SKM-1 treated with dmso at 0.1 percent for 144 hours (cell line): Measurements from ENCODE around the gene PTPRO.
A peak's percentile ranks its signal among the peaks of the same experiment; 100 is the strongest.

Experiments
- DNase-seq: peaks from one replicate; lab custom pipeline; 2025; ENCODE audit not compliant: unreplicated experiment; lab: John Stamatoyannopoulos, UW

The PTPRO gene

GRCh38 chr12:15522574-15523187, 200.4 kb downstream of the PTPRO start:
- DNase-seq, result no peak

- no peak for DNase-seq
Observed at GRCh38 chr12:15525441-15525840, 203.1 kb downstream of the PTPRO start.

- no peak for DNase-seq
Observed at GRCh38 chr12:15526033-15526432, 203.7 kb downstream of the PTPRO start.

- no peak for DNase-seq
Observed at GRCh38 chr12:15527201-15528080, 205.1 kb downstream of the PTPRO start.

- no peak for DNase-seq
Observed at GRCh38 chr12:15528666-15529065, 206.4 kb downstream of the PTPRO start.

GRCh38 chr12:15530361-15530760, 208.1 kb downstream of the PTPRO start:
- no peak for DNase-seq

GRCh38 chr12:15532364-15532977, 210.2 kb downstream of the PTPRO start:
- DNase-seq, result peak; percentile 14

- DNase-seq, result peak; percentile 19
Observed at GRCh38 chr12:15534322-15534721, 212.0 kb downstream of the PTPRO start.

- DNase-seq, result peak; percentile 25
Observed at GRCh38 chr12:15534874-15535273, 212.6 kb downstream of the PTPRO start.

GRCh38 chr12:15535352-15535781, 213.1 kb downstream of the PTPRO start:
- DNase-seq, result no peak

GRCh38 chr12:15536446-15536845, 214.1 kb downstream of the PTPRO start:
- no peak for DNase-seq

- DNase-seq, result no peak
Observed at GRCh38 chr12:15538881-15539280, 216.6 kb downstream of the PTPRO start.

- DNase-seq, result no peak
Observed at GRCh38 chr12:15540005-15540404, 217.7 kb downstream of the PTPRO start.

- no peak for DNase-seq
Observed at GRCh38 chr12:15540469-15540872, 218.2 kb downstream of the PTPRO start.

- no peak for DNase-seq
Observed at GRCh38 chr12:15541996-15542631, 219.8 kb downstream of the PTPRO start.

GRCh38 chr12:15543347-15543746, 221.0 kb downstream of the PTPRO start:
- DNase-seq, result no peak

GRCh38 chr12:15544589-15544988, 222.3 kb downstream of the PTPRO start:
- peak; percentile 53 for DNase-seq

- DNase-seq, result no peak
Observed at GRCh38 chr12:15545334-15545733, 223.0 kb downstream of the PTPRO start.

- no peak for DNase-seq
Observed at GRCh38 chr12:15546102-15546701, 223.9 kb downstream of the PTPRO start.

- DNase-seq, result no peak
Observed at GRCh38 chr12:15547063-15547462, 224.8 kb downstream of the PTPRO start.

GRCh38 chr12:15547691-15548090, 225.4 kb downstream of the PTPRO start:
- no peak for DNase-seq
